GM21447 (cell line): ENCODE measurements around the gene ZNF121.

Experiments used
- ATAC-seq: cut with Tn5 transposase; IDR thresholded peaks from one replicate; pipeline ENCODE4 v1.9.1; 2021; ENCODE audit not compliant: unreplicated experiment

ZNF121 gene

GRCh38 chr19:9538183-9539058 is 45.9 kb downstream of the ZNF121 start, which contains the start of gene ZNF426:
Gene ZNF426 (minus strand): TSS chr19:9538645. CDS start chr19:9536232, 2,413 bp downstream.
- peak; percentile 63 for ATAC-seq

GRCh38 chr19:9535934-9536333 is 48.4 kb downstream of the ZNF121 start:
- ATAC-seq = no peak

GRCh38 chr19:9531933-9532332 is 52.4 kb downstream of the ZNF121 start:
- ATAC-seq = no peak

- no peak for ATAC-seq
These were observed 55.5 kb downstream of the ZNF121 start for GRCh38 chr19:9528757-9529336.

GRCh38 chr19:9523885-9524474 is 60.3 kb downstream of the ZNF121 start:
- no peak for ATAC-seq
